ENCODE data around the gene B3GAT3.

- TF ChIP-seq CTCF (IDR thresholded peaks at IDR 0.05; ENCODE audit: low read length) (no peak), EZH2 (IDR thresholded peaks at IDR 0.05; ENCODE audit: borderline replicate concordance, low read length) (no peak)
These were observed 16.3 kb downstream of the B3GAT3 start for GRCh38 chr11:62605467-62605866.

All from OCI-LY1 (cell line).